Left ventricle myocardium inferior (tissue), 1 donor: ENCODE results near the gene CLIC5. TPM values are rescaled to one million over a fixed set of nuclear protein-coding genes. Genes with fewer than 3 reads are reported as not detected.

Source experiments
- DNase-seq: peaks from one replicate; pipeline ENCODE4 v3.0.0-alpha.2; 2020
- H3K27ac ChIP-seq: fragments of 200-600 bp; replicated peaks from 2 replicates; pipeline ENCODE4 v1.8.0; 2021
- H3K27me3 ChIP-seq: fragments of 200-600 bp; 2 replicates; pipeline ENCODE4 v1.8.0; 2021; ENCODE audit warnings: low read depth
- H3K36me3 ChIP-seq: fragments of 200-600 bp; 2 replicates; pipeline ENCODE4 v1.8.0; 2021
- H3K4me1 ChIP-seq: fragments of 200-600 bp; 2 replicates; pipeline ENCODE4 v1.8.0; 2021
- H3K4me3 ChIP-seq: fragments of 200-600 bp; 2 replicates; pipeline ENCODE4 v1.8.0; 2021; ENCODE audit warnings: mild to moderate bottlenecking, moderate library complexity
- H3K9me3 ChIP-seq: fragments of 200-600 bp; replicated peaks from 2 replicates; pipeline ENCODE4 v1.8.0; 2021
- intact Hi-C: fragments of 100-400 bp; cut with micrococcal nuclease; formaldehyde crosslinking; loops from one replicate; pipeline ENCODE4 v1.11.0; 2022
- total RNA-seq: library from RNA; stranded (reverse); fragmentation: NEBNext Ultra II Directional; extraction: Animal tissue kit (Norgen Biotek cat#: 25700); gene quantifications from one replicate; pipeline ENCODE4 v1.2.1, GENCODE V29; 2021
- TF ChIP-seq, protein P1 (sequence below): fragments of 200-600 bp; IDR thresholded peaks from 2 replicates; pipeline ENCODE4 v1.8.0; 2021; ENCODE audit warnings: antibody characterized with exemption, mild to moderate bottlenecking, borderline replicate concordance
- donor health status: DM: no; HTN: yes; CAD: no; lungs with severe emphysema.

Gene CLIC5
- total RNA-seq, 1 donor from 2014 or later: 285 TPM

- Histone ChIP-seq H3K4me1 (peaks cover 56% of the 10 kb centered on the region), H3K4me3 (no peak overlapping the region), H3K27me3 (no peaks in the 10 kb centered on the region), H3K27ac (peak overlapping the region; percentile 2), H3K9me3 (no peaks in the 10 kb centered on the region), H3K36me3 (peaks cover 4% of the 10 kb centered on the region)
- intact Hi-C loops: no loop called here
- DNase-seq: no peak
- TF ChIP-seq, protein P1, sequence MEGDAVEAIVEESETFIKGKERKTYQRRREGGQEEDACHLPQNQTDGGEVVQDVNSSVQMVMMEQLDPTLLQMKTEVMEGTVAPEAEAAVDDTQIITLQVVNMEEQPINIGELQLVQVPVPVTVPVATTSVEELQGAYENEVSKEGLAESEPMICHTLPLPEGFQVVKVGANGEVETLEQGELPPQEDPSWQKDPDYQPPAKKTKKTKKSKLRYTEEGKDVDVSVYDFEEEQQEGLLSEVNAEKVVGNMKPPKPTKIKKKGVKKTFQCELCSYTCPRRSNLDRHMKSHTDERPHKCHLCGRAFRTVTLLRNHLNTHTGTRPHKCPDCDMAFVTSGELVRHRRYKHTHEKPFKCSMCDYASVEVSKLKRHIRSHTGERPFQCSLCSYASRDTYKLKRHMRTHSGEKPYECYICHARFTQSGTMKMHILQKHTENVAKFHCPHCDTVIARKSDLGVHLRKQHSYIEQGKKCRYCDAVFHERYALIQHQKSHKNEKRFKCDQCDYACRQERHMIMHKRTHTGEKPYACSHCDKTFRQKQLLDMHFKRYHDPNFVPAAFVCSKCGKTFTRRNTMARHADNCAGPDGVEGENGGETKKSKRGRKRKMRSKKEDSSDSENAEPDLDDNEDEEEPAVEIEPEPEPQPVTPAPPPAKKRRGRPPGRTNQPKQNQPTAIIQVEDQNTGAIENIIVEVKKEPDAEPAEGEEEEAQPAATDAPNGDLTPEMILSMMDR: no peak
These were observed 120.1 kb downstream of the CLIC5 start for GRCh38 chr6:45895569-45895968.

GRCh38 chr6:45892696-45893245 is 122.9 kb downstream of the CLIC5 start:
- Histone ChIP-seq H3K27ac (no peak overlapping the region), H3K4me1 (peaks cover 38% of the 10 kb centered on the region), H3K36me3 (no peaks in the 10 kb centered on the region), H3K27me3 (no peaks in the 10 kb centered on the region), H3K4me3 (no peak overlapping the region), H3K9me3 (no peaks in the 10 kb centered on the region)
- intact Hi-C loops: no loop called here
- TF ChIP-seq, protein P1: no peak
- no peak for DNase-seq

DNA sequence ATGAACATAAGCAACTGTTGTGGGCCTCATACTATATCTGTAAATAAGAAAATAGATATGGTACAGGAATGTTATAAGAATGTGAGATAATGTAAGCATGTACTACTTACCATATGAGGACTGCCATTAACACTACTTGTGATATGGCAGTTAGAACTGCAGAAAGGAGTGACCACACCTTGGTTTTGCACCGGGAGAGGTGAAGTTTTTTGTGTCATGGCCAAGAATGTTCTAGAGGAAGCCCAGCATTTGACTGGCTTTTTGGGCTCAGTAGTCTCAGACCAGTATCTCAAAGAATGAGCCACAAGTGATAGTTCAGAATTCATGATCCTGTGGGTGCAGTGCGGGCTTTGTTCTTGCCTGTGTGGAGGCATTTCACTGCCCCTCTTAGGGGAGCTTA is 123.5 kb downstream of the CLIC5 start:
- Histone ChIP-seq H3K36me3 (no peaks in the 10 kb centered on the region), H3K4me3 (no peak overlapping the region), H3K4me1 (peaks cover 32% of the 10 kb centered on the region), H3K27me3 (no peaks in the 10 kb centered on the region), H3K27ac (no peak overlapping the region), H3K9me3 (no peaks in the 10 kb centered on the region)
- TF ChIP-seq, protein P1: no peak
- intact Hi-C loops: no loop called here
- no peak for DNase-seq

- no peaks in the 10 kb centered on the region for H3K27me3 ChIP-seq
- TF ChIP-seq, protein P1: no peak
- no peak overlapping the region for H3K27ac ChIP-seq
- no peak overlapping the region for H3K4me3 ChIP-seq
- no peak for DNase-seq
- intact Hi-C loops: no loop called here
- H3K4me1 ChIP-seq: no peaks in the 10 kb centered on the region
- H3K9me3 ChIP-seq: no peaks in the 10 kb centered on the region
- no peaks in the 10 kb centered on the region for H3K36me3 ChIP-seq
These were observed 128.9 kb downstream of the CLIC5 start for GRCh38 chr6:45886776-45887175.

DNA sequence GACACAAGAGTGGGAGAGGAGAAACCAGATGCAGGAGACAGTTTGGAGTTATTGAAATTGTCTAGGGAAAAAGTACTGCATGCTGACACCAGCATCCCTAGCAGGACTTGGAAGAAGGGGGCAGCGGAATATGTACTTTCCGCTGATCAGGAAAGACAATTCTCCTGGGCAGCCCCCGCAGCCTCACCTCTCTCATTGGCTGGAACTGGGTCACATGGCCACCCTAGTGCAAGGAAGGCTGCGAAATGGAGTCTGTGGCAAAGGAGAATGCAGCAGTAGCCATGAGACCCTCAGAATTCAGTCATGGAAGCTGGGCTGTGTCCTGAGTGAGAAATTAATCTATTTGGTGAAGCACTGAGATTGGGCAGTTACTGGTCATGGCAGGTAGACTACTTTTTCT is 131.3 kb downstream of the CLIC5 start:
- TF ChIP-seq, protein P1: no peak
- Histone ChIP-seq H3K9me3 (no peaks in the 10 kb centered on the region), H3K4me1 (peaks cover 18% of the 10 kb centered on the region), H3K27ac (no peak overlapping the region), H3K27me3 (no peaks in the 10 kb centered on the region), H3K36me3 (no peaks in the 10 kb centered on the region), H3K4me3 (no peak overlapping the region)
- intact Hi-C loops: no loop called here
- no peak for DNase-seq
